ENCODE results near the gene SEPSECS. TPM values are rescaled to one million over a fixed set of nuclear protein-coding genes. Genes with fewer than 3 reads are reported as not detected.

The SEPSECS gene
- total and polyA plus RNA-seq, 2 experiments from 2014 or later = 1.2 to 4.7 TPM

GRCh38 chr4:25142468-25142867 lies 17.8 kb downstream of the SEPSECS start (continued):
- TF ChIP-seq CTCF (conservative IDR thresholded peaks at IDR 0.05; ENCODE audit: low read depth in 2 of 2) (no peak), JUNB (IDR thresholded peaks at IDR 0.05; ENCODE audit: unreplicated experiment) (no peak), CREB1 (CRISPR knock-in tag; IDR thresholded peaks at IDR 0.05; ENCODE audit: low read depth) (no peak)

- H4K20me1 ChIP-seq (replicated peaks; ENCODE audit: insufficient read depth) = no peaks in the 10 kb centered on the region
- no peak overlapping the region for H3K4me3 ChIP-seq
- no peaks in the 10 kb centered on the region for H3K36me3 ChIP-seq (ENCODE audit: insufficient read depth)
- ATAC-seq (no peak), DNase-seq (ENCODE audit: low spot score) (no peak)
- H3K4me1 Mint-ChIP-seq = no peaks in the 10 kb centered on the region
- H2AFZ ChIP-seq = no peak overlapping the region
- H3K27me3 ChIP-seq (ENCODE audit: insufficient read depth) = no peaks in the 10 kb centered on the region
- no peaks in the 10 kb centered on the region for H3K27me3 Mint-ChIP-seq (ENCODE audit: insufficient read depth, low read depth, poor library complexity)
- TF ChIP-seq POLR2AphosphoS5 (IDR thresholded peaks at IDR 0.05; ENCODE audit: low read depth) = no peak
- no peak for TF ChIP-seq ZNF462 (CRISPR knock-in tag; IDR thresholded peaks at IDR 0.05)
- no peak for TF ChIP-seq EZH2 (IDR thresholded peaks at IDR 0.05; ENCODE audit: low read depth, unreplicated experiment)
- TF ChIP-seq ETS1 (IDR thresholded peaks at IDR 0.05) = no peak
- no peak for TF ChIP-seq NANOG (IDR thresholded peaks at IDR 0.05; ENCODE audit: borderline replicate concordance)
- TF ChIP-seq STAT1 (IDR thresholded peaks at IDR 0.05; ENCODE audit: unreplicated experiment) = no peak
- no peak for TF ChIP-seq JUNB (IDR thresholded peaks at IDR 0.05; ENCODE audit: unreplicated experiment)
- no peak for TF ChIP-seq CTCF (conservative IDR thresholded peaks at IDR 0.05; ENCODE audit: low read depth in 2 of 2)
- TF ChIP-seq ZNF331 (CRISPR knock-in tag; IDR thresholded peaks at IDR 0.05; ENCODE audit: low read depth) = no peak
- no peak for TF ChIP-seq ZNF114 (CRISPR knock-in tag; IDR thresholded peaks at IDR 0.05)
- no peak for TF ChIP-seq EZH2phosphoT487 (IDR thresholded peaks at IDR 0.05; ENCODE audit: unreplicated experiment)
- TF ChIP-seq CREB1 (CRISPR knock-in tag; IDR thresholded peaks at IDR 0.05; ENCODE audit: low read depth) = no peak
- H3K79me2 ChIP-seq (replicated peaks; ENCODE audit: insufficient read depth) = no peaks in the 10 kb centered on the region
- no peaks in the 10 kb centered on the region for H3K9me2 ChIP-seq (ENCODE audit: insufficient read depth)
- no peak overlapping the region for H3K4me3 Mint-ChIP-seq
- H3K36me3 Mint-ChIP-seq (ENCODE audit: low read depth) = peaks cover 15% of the 10 kb centered on the region; the same call in 2 of the 3 replicates
- peaks cover 10% of the 10 kb centered on the region; the same call in 2 of the 3 replicates for H3K9me3 Mint-ChIP-seq
- no peak overlapping the region for H3K4me2 ChIP-seq
- no peak overlapping the region for H3K27ac ChIP-seq (ENCODE audit: low read depth)
- no peaks in the 10 kb centered on the region for H3F3A ChIP-seq (replicated peaks; ENCODE audit: low read depth)
- H3K27ac Mint-ChIP-seq = no peak overlapping the region
- H3K4me1 ChIP-seq (ENCODE audit: insufficient read depth) = no peaks in the 10 kb centered on the region
Observed at GRCh38 chr4:25141592-25141991, 18.7 kb downstream of the SEPSECS start.
